HG03095 (cell line): Measurements from ENCODE around the gene RTKN.

Experiments used
- ATAC-seq: cut with Tn5 transposase; IDR thresholded peaks from one replicate; pipeline ENCODE4 v1.9.1; 2021; ENCODE audit warnings: moderate library complexity; ENCODE audit not compliant: unreplicated experiment

The RTKN gene

DNA sequence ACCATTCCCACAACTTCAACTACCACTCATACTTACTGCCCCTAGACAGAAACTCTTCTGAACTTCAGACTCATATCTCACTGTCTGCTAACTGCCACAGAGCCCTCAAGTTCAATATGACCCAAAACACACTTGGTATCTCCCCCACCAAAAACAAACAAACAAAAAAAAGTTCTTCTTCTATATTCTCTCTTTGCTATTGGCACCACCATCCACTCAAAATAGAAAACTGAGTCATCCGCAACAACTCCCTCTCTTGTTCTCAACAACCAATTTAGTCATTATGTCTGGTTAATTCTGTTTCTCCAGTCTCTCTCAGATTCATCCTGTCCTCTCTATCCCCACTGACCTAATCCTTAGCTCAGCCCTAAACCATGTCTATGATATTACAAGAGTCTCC, 54.4 kb downstream of the RTKN start:
- ATAC-seq: no peak

DNA sequence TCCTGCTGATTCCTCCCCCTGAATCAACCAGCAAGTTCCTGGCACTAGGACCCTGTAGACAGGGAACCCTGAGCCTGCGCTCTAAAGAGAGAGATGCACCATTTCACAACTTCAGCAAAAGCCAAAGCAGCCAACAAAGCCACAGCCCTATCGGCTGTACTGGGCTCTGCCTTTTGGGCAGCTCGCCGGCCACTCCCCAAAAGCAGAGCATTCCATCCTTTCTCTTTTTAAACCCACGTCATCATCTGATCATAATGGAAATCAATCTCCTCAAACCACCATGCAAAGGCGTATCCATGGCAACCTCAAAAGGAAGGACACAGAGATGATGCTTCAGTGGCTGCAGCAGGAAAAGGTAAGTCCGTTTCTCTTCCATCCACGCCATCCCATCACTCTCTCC, 56.3 kb downstream of the RTKN start:
- no peak for ATAC-seq

DNA sequence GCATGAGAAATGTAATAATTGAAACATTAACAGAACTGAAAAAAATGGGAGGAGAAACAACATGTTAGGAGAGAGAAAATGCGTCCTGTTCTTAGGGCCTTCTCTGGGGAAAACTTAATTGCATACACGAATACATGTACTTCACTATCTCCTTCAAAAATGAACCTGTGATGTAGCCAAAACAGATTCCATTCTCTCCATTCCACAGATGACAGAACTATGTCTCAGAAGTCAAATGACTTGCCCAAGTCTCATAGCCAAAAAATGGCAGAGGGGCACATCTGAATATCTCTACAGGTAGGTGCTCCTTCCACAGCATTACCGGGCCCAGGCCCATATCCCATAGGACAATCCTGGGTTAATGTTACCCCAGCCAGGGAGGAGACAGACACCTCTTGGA, 57.7 kb downstream of the RTKN start:
- ATAC-seq: no peak

DNA sequence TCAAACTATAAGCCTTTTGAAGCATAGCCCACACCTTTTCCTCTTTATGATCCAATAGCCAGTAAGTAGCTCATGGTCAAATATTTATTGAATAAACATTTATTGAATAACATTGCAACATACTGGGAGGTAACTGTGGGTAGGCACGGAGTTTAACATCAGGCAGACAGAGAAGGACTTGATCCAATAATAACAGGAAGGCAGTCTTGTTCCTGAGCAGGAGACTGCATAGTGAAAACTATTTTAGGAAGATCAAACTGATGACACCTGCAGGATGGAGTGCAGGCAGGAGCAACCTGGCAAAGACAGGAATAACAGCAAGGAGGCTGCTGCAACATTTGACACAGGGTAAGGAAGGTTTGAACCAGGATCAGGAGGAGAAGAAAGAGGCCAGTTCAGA, 58.5 kb downstream of the RTKN start:
- ATAC-seq: no peak

DNA sequence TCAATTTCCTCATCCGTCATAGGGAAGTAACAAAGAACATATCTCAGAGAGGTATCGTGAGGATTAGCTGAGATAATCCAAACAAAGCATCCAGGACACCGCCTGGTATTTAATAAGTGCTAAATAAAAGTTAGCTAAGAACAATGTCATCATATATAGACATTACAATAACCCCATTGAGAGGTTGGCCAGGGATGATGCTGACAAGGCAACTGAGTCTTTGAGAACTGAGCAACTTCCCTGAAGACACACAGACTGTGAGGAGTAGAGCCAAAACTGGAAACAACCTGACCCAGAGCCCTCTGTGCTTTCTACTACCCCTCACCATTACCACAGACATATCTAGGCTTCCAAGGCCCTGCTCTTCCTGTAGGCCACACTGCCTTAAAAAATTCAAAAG, 60.0 kb downstream of the RTKN start:
- no peak for ATAC-seq

DNA sequence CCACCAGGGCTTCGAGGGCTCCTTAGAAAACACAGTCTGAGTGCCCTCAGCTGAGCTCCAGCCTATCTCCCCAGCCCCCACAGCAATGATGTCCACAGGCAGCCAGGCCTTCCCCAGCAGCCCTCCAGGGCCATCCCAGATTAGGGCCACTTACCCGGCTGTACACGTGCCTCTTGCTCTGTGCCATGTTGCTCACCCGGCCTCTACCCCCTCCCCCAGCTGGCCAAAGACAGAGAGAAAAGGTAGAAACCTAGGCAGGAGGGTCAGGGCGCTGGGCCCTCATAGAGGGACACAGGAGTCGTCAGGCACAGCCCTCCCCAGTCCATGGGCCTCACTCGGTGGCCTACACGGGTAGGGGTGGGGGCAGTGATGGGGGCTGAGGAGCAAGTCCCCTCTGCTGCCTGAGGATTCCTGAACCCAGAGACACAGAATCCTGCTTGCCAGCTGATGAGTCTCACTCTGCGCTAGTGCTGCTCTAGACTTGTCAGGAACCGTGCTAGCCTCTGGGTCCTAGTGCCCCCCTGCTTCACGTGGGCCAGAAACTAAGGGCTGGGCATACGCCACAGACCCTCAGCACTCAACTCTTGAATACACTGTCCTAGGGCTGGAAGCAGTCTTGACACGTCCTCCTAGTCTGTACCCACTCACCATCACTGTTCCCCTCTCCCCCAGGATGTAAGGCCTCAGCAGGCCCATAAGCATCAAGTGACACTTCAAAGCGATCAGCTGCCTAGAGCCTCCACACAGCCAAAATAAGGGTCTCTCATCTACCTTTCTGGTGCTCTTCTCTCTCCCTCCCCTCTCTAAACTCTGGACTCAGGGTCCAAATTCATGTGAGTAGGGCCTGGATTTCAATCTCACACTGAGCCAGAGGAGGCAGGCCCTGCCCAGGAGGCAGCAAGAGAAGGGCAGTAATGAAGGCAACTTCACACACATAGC, 61.6 kb downstream of the RTKN start, which contains the start of gene DCTN1:
Gene DCTN1, minus strand, starts transcription at position 461 of the 939 bp plus-strand sequence. Its CDS starts 274 bp downstream, at position 187.
- ATAC-seq: no peak

DNA sequence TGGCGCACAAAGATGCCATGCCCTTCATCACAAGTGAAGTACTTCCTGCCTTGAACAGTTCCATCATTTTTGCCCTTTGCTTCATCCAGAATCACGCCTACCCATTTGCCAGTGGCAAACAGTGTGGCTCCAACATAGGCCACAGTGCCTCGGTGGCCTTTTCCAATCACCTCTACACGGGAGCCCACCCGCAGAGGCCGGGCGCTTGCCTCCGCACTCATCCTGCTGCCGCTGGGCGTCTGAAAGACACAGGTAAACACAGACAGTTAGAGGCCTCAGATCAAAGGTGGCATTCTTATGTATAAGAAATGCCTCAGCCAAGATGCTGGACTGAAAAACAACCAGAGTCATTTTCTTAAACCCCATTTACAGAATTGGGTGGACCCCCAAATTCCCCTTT, 63.7 kb downstream of the RTKN start:
- ATAC-seq: no peak

DNA sequence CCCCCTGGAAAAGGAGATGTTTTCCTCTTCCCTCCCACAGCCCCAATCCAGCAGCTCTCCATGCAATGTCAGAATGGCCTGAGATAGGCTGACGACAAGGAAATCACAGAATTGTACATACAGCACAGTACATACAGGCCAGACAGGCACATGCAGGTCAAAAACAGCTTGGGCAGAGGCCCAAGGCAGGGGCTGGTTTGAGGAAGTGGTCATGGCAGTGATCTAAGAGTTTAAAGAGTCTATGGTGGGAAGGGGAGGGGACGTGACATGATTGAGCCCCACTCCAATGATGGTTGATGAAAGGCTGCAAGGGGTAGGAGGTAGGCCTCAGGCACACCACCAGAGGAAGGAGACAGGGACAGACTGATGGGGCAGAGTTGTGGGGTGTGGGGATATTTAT, 65.9 kb downstream of the RTKN start:
- no peak for ATAC-seq
